Measurements from ENCODE around the gene BABAM2.

The BABAM2 gene

DNA sequence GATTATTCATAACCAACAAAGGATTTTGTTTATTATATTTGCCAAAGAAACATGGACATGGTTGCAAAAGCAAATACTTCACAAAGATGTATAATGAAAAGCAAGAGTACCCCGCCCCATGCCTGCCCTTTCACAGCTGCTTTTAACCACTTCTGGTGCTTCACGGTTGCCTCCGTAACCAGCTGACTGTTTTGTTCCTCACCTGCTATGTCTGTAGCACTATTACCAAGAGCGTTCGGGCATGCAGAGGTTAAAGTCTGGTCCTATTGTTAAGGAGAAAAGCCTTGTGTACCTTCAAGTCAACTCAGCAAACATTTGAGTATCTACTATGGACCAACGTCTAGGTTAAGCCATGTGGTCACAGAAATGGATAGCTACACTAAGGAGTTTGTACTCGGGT, 386.9 kb downstream of the BABAM2 start:
- DNase-seq (ENCODE audit: low read depth, low spot score) = no peak

DNA sequence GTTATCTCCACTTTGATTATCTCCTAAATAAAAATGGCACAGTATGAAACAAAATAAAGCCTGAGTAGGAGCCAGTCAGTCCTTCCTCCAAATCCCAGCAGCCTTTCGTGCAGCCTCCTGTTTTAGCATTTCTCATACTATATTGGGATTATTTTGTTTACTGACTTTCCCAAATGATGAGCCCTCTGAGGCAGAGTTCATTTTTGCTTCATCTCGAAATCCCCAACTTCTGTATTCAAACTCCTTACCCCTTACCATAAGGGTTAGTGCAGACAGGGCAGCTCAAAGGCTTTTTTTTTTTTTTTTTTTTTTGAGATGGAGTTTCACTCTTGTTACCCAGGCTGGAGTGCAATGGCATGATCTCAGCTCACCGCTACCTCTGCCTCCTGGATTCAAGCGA, 388.8 kb downstream of the BABAM2 start:
- no peak for DNase-seq (ENCODE audit: low read depth, low spot score)

DNA sequence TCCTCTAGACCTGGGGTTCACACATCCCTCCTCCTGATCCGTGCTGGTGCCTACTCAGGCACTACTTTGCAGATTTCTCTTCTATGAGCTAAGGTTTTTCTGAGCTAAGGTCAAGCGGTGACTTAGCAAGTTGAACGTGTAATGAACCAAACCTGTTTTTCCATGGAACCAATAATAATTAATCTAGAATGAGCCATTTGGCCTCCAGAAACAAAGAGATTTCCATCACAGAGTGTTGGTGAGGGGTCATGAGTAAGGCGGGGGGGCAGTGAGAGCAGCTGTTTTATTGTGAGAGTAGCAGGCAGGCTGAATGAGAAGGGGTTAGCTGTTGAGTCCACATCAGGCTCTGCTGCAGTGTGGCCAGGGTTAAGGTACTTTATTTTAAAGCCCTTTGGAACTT, 390.1 kb downstream of the BABAM2 start:
- no peak for DNase-seq (ENCODE audit: low read depth, low spot score)

DNA sequence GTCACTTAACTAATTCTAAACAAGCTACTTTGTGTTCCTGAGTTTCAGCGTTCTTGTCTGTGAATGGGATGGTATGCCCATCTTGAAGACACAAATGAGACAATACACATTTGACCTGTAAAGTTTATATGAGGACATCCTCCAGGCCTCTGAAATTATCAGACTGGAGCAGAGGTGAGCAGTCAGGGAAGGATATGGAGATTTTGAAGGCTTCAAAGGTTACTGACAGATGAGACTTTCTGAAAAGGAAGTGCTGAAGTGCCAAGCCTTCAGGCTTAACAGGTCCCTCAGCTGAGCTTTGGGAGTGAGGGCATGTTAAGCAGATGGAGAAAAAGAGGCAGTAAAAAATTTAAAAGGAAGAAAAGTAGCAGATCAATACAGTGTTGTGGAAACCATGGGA, 391.2 kb downstream of the BABAM2 start:
- DNase-seq (ENCODE audit: low read depth, low spot score) = no peak

DNA sequence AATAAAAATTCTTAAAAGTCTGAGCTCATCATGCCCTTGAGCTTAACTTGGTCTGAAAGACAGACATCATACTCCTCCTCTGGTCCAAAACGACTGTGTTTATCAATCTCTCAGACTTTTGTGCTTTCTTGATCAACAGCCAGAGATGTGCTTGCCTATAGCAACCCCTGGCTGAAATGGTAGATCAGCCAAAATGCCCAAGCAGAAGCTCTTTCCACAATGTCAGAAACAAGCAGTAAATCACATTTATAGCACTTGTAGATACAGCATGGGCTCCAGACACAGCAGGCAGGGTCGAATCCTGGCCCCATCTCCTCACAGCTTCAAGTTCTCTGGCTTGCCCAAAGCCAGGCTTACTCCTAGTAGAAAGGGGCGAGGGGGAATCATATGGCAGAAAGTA, 391.7 kb downstream of the BABAM2 start:
- DNase-seq (ENCODE audit: low read depth, low spot score) = no peak

DNA sequence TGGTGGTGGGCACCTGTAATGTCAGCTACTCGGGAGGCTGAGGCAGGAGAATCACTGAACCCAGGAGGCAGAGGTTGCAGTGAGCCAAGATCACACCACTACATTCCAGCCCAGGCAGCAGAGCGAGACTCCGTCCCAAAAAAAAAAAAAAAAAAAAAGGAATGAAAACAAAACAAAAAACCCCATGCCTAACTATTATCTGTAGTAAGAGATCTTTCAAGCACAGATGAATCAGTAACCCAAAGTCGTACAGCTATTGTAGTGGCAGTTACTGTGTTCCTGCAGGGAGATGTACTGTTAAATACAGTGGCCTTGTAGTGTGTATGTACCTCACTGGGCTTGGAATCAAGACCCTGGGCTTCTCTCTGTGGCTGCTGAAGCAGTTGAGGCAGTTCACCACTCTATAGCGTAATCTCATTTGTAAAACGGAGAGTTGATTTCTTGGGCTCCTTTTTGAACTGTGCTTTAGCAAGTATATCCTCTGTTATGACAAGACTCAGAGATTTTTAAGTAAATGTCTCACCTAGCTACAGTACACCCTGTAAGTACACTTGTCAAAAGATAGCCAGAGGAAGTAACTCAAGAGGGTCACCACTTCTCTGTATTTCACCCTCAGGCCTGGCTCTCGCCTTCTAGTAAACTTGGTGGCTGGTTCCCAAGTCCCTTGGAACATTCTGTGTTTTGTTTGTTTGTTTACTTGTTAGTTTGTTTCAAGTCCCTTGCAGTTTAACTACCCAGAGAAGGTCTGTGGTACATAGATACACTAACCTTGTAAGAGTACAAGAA, 392.5 kb downstream of the BABAM2 start:
- no peak for DNase-seq (ENCODE audit: low read depth, low spot score)

DNA sequence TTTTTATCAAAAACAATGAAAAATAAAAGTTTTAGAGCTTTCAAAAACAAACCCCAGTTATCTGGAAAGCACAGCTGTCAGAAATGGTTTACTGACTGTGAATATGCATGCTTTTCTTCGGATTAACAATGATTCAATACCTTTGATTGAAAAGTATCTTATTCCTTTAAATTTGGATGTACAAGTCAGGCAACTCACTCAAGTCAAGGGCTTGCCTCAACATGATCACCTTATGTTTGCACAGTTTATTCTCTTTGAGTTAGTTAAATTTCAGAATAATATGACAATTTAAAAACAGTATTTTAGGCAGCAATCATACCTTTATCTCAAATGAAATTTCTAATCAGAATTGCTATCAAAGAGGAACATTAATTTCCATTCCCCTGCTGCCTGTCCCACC, 393.3 kb downstream of the BABAM2 start:
- DNase-seq (ENCODE audit: low read depth, low spot score) = no peak

DNA sequence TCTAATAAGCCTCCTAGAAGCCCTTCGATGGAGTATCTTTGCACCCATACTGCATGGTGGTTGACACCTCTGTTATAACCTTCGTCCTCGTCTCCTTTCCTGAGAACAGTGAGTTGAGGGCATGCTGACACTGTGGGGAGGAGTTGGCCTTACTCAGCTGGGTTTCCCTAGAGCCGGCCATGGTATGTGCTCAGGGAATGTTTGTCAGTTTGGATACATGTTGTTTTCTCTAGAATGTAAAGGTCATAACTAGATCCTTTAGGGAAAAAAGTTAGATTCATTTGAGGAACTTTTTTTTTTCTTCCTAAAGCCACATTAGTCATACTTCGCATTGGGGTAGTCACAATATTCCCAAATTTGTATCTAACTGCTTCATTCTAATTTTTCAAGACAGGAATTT, 396.1 kb downstream of the BABAM2 start:
- DNase-seq (ENCODE audit: low read depth, low spot score) = no peak

DNA sequence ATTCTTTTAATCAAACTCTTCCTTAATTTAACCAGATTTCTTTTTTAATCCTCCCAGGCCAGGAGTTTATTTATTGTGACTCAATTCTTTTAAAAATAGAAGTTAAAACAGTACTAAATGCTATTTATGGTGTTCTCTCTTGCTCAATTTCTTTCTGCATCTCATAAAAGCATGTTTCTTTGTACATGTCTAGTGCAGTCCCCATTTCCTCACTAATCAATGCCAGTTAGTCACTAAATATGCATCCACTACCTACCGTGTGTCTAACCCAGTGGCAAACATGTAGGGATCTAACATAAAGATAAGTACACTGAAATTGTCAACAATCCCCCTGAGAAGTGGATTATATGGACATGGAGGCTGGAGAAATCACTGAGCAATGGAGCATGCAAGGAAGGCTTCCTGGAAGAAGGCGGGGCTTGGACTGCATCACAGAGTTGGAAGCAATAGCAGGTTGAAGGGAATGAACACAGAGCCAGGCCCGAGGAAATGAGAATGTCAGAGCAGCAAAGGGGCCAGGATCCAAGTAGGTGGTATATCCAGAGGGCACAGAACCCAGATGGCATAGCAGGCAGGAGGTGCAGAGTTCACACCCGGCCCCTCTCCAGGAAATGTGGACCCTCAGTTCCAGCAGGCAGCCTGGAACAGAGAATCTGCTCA, 396.9 kb downstream of the BABAM2 start:
- DNase-seq (ENCODE audit: low read depth, low spot score) = no peak

DNA sequence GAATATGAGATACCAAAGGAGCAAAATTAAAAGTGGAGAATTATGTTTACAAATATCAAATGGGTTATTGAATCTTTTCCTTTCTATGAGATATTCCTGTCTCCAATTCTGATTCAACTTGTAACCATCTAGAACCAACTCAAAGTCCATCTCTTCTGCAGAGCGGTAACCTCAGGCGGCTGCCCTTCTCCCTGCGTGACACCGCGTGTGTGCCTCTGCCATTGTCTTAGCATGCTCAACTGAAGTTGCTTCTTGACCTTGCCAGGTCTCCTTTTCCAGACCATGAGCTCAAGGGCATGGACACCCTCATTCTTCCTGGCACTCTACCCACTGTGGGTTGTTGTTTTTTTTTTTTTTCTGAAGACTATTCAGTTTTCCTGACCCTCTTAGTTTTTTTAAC, 398.1 kb downstream of the BABAM2 start:
- DNase-seq (ENCODE audit: low read depth, low spot score) = no peak

DNA sequence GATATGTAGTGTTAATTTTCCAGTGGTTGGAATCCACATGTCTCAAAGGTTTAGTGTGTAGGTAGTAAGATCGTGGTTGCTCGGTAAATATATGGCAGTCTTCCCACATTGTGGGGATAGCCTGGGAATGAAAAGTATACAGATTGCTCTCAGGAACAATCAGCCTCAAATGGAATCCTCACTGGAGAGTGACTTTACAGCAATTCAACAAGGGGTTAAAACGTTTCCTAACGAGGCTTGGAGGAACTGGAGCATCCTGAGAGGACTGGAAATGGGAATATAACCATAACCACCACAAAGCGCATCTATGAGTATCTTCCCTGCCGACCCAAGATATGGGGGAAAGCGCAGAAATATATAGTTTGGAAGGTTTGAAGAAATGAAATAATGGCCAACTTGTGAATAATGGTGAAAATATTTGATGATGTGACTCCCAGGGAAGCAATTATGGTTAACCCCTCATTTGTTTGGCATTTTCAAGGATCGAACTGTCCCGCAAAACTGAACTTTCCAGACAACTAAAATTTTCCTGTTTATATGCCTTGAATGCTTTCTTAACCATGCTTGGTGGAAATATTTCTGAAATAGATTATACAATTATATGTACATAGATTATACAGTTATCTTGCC, 401.4 kb downstream of the BABAM2 start:
- no peak for DNase-seq (ENCODE audit: low read depth, low spot score)

DNA sequence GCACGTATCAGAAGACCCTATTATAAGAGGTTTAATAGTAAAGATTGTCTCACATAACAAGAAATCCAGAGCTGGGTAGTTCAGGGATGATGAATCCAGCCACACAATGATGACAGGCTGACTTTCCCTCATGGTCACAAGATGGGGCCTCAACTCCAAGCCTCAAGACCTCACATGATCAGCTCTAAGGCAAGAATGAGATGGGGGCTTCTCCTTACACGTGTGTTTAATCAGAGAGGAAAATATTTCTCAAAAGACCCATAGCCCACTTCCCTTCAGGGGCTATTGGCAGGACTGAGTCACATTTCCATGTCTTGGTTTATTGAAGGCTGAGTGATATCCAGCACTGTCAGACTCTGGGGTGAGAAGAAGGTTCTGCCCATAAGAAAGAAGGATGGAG, 402.0 kb downstream of the BABAM2 start:
- no peak for DNase-seq (ENCODE audit: low read depth, low spot score)

DNA sequence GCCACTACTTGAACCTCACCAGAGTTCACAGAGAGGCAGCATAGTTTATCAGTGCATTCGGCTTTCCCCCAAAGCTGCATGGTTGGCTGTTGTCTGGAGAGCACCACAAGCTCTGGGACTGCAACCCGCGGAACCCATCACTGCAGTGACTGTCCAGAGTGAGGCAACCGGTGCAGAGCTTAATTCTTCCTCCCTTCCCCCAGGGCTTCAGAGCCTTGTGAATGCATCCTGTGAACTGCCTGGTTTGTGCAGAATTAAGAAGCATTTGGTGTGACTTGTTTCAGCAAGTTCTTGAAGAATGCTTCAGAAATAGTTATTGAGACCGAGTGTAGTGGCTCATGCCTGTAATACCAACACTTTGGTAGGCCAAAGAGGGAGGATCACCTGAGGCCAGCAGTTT, 402.9 kb downstream of the BABAM2 start:
- DNase-seq (ENCODE audit: low read depth, low spot score) = no peak

DNA sequence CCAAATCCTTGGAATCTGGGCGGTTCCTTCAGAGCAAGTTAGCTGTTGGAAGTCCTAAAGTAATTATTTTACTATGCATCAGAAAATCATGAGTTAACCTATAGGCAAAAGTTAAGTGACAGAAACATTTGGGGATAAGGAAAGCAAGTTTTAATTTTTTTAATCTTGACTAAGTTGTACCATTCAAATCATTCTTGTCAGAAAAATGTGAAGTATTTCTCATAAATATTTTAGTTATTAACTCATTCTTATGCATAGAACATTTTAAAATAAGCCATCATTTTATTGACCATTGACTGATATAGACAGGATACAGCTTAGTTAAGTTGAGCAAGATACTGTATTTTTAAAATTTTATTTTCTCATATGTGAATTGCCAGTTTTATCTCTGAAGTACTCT, 403.9 kb downstream of the BABAM2 start:
- DNase-seq (ENCODE audit: low read depth, low spot score) = no peak

DNA sequence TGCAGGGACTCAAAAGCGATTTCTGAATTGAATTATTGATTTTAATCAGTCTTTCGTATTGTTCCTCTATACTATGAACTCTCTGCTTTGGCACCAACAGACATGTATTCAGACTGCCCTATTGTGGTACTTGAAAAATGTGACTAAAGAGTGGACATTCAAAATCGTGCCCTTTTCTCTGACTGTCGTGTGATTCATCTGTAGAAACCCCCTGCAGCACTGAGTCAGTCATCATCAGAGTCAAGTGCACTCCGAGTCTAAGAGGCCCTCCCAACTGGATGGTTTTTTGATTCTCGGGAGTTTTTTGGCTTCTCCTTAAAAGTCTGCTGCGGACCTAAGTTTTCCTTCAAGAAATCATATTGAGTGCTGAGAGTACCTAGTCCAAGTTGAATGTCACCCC, 405.7 kb downstream of the BABAM2 start:
- DNase-seq (ENCODE audit: low read depth, low spot score) = no peak

DNA sequence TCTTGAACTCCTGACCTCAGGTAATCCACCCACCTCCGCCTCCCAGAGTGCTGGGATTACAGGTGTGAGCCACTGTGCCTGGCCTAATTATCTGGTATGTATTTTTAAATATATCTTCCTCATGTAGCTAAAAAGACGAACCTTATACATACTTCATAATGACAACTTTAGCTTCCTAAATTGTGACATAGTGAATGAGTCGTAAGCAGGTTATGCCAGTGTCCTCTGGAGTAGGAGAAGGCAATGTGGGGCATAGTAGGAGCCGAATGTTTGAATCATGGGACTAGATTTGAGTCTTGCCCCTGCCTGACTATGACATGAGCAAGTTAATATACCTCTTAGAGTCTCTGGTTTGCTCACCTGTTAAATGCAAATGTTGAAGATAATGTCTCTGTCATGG, 406.4 kb downstream of the BABAM2 start:
- no peak for DNase-seq (ENCODE audit: low read depth, low spot score)

DNA sequence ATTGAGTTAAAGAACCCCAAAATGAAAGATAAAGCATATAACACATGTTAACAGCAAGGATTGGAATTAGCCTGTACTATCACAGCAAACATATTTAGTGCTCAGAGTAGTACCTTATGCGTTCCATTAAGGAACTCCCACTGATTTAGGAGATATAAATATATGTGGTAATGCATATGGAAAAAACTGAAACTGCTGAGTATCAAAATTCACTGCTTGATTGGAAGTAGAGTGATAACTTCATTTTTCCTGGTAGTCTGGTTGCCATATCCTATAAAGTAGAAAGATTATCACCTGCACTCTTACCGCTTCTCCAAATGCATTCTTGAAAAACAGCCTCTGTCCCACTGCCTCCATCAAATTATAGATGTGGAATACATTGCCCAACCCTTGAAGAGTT, 407.0 kb downstream of the BABAM2 start:
- DNase-seq (ENCODE audit: low read depth, low spot score) = no peak

DNA sequence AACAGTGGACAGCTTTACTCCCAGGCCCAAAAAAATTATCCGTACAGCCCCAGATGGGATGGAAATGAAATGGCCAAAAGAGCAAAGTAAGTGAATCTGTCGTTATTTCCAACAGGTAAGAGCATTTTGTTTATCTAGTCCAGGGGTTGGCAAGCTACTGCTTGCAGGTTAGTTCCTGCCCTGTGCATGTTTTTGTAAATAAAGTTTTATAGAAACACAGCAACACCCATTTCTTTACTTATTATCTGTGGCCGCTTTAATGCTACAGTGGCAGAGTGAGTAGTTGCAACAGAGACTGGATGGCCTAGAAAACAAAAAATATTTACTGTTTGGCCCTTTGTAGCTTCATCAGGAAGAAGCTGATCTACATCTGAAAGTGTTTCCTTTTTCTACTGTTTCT, 407.9 kb downstream of the BABAM2 start:
- DNase-seq (ENCODE audit: low read depth, low spot score) = no peak

DNA sequence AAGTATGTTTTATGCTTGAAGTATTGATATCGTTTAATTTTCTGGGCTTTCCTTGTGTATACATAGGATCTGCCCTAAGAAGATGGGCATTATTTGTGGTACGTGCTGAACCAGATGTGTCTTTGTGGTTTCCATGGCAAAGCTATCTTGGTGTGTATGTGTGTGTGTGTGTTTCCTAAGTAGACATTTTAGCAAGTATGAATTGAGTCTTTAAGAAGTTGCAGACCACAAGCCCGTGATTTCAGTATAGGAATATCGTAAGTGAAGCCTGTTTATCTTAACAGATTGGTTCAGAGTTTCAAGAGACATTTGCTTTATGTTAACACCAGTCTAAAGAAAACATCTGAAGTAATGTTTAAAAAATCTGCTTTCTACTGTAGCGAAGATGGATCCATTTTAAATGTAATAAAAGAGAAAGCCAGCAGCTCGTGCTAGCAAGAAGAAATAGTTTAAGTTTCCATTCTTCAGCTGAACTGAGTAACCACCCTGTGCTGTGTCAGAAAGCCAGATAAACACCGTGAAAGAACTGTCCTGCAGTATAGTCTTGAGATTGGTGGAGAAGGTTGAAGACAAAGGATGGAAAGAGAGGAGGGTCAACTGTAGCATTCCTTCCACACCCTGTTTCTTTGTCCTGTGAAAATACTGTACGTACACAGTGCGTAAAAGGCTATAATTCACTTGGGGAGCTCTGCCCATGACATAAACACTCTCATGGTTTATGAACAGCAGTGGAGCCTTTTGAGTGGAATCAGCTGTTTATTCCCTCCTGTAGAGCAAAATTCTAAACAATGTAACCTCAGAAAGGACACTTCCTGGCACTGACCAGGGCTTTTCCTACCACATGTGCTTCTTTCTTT, 410.2 kb downstream of the BABAM2 start:
- DNase-seq (ENCODE audit: low read depth, low spot score) = no peak

DNA sequence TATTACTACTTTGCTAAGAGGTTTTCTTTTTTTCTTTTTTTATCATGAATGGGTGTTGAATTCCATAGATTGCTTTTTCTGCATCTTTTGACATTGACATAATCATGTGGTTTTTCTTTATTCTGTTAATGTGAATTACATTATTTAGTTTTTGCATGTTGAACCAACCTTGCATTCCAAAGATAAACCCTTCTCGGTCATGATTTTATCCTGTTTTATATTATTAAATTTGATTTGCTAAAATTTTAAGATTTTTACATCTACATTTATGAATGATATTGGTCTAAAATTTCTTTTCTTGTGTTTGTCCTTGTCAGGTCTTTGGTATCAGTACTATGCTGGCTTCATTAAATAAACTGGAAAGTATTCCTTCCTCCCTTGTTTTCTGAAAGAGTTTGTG, 414.7 kb downstream of the BABAM2 start:
- no peak for DNase-seq (ENCODE audit: low read depth, low spot score)

DNA sequence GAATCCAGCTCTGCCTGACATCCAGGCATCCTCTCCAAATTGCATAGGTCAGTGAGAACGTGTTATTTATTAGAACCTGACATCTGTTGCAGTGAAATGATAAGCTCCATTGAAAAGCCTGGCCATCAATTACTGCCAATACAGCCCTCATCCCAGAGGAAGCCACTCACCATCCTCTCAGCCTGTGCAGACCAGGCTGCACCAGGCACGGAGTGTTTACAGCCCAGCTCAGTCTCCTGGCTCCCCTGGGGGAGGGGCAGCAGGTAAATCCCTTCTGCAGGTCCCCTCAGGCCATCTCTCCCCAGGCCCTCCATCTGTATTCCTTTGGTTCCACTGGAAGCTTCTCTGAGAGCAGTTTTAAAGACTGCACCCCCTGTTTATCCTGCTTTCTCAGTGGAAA, 419.6 kb downstream of the BABAM2 start:
- DNase-seq (ENCODE audit: low read depth, low spot score) = no peak

DNA sequence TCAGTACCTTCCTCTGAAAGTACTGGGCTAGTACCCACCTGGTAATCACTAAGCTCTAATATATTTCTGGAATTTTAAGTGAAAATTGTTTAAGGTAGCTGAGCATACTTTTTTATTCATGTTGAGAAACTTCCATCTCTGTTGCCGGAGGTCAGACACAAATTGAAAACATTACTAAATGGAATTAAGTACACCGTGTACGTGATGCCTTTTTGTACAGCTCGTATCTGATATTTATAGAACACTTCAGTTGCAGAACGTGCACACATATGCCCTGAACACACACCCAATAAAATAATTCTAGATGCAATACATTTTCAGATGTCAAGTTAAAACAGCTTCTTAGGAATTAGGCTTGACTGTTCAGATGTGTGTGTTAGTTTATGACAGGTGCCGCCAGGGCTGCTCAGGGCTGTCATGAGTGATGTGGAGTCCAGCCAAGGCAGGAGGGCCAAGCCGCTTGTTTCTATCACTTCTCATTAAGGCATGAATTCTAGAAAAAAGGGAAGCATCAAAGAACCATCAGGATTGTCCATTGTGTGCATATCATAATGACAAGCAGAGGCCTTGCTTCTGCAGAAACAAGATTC, 421.2 kb downstream of the BABAM2 start:
- DNase-seq (ENCODE audit: low read depth, low spot score) = no peak

Data from activated naive CD8-positive, alpha-beta T cell treated with anti-CD3 and anti-CD28 coated beads, Interleukin-2, amount 50 U/mL, for 16 hours (primary cell).